ENCODE results near the gene ACOT12. TPM values are rescaled to one million over a fixed set of nuclear protein-coding genes. Genes with fewer than 3 reads are reported as not detected.

ACOT12 gene
- total and polyA plus RNA-seq, 2 of the 13 experiments (the other 11 are each of a cell fraction or from before 2014, with no cell fraction given): not detected

DNA sequence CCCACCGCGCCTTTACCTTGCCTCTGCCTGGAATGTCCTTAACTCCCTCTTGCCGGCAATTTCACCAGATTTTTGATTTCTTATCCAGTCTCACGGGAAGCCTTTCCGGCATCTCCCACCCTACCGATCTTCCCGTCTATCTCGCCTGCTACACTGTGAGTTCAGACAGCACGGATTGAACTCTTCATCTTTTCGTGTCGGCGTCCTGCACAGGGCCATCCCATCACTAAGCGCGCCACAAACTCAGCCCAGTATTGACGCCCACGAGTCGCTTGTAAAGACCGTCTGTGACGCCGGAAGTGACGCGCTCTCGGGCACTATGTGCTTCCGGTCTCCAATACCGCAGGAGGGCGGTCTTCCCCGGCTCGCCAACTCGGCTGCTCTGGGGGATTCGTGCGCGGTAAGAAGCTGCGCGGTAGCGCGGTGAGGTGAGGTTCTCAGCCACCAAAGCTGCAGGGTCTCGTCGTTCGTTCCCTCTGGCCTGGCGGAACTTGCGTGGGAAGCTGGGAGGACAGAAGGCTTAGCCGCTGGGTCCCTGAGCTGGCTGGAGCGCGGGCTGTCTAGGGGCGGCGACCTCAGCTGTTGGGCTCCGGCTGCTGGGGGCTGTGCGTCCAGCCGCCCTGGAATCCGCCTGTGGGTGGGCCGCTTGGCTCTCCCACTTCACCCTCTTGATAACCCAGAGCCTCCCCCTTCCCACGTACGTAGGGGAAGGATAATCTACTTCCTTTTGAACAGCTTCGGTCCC is 92.5 kb downstream of the ACOT12 start, which contains the start of gene ZCCHC9 (continued):
- TF ChIP-seq ZNF446 (CRISPR knock-in tag; IDR thresholded peaks at IDR 0.05) (peak; percentile 12; the same call in 1 of the 2 replicates), JDP2 (CRISPR knock-in tag; IDR thresholded peaks at IDR 0.05; ENCODE audit: borderline replicate concordance) (no peak), ZNF788 (CRISPR knock-in tag; IDR thresholded peaks at IDR 0.05; ENCODE audit: borderline replicate concordance) (peak; percentile 76), ZMAT3 (CRISPR knock-in tag; conservative IDR thresholded peaks at IDR 0.05) (peak; percentile 77; the same call in 1 of the 2 replicates), PTBP1 (IDR thresholded peaks at IDR 0.05; ENCODE audit: low read depth, low read length, poor library complexity, severe bottlenecking) (no peak), CREM (IDR thresholded peaks at IDR 0.05) (peak; percentile 99), CREM (CRISPR knock-in tag; IDR thresholded peaks at IDR 0.05) (peak; percentile 85), HNRNPL (IDR thresholded peaks at IDR 0.05; ENCODE audit: low read depth, low read length) (peak; percentile 79; the same call in 1 of the 2 replicates), KLF12 (CRISPR knock-in tag; IDR thresholded peaks at IDR 0.05; ENCODE audit: borderline replicate concordance) (no peak; the same call in 1 of the 2 replicates)
- TF ChIP-seq, protein P1, sequence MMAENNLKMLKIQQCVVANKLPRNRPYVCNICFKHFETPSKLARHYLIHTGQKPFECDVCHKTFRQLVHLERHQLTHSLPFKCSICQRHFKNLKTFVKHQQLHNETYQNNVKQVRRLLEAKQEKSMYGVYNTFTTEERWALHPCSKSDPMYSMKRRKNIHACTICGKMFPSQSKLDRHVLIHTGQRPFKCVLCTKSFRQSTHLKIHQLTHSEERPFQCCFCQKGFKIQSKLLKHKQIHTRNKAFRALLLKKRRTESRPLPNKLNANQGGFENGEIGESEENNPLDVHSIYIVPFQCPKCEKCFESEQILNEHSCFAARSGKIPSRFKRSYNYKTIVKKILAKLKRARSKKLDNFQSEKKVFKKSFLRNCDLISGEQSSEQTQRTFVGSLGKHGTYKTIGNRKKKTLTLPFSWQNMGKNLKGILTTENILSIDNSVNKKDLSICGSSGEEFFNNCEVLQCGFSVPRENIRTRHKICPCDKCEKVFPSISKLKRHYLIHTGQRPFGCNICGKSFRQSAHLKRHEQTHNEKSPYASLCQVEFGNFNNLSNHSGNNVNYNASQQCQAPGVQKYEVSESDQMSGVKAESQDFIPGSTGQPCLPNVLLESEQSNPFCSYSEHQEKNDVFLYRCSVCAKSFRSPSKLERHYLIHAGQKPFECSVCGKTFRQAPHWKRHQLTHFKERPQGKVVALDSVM (CRISPR knock-in tag; IDR thresholded peaks at IDR 0.05): peak; percentile 63; the same call in 1 of the 2 replicates
- TF ChIP-seq, protein P2, sequence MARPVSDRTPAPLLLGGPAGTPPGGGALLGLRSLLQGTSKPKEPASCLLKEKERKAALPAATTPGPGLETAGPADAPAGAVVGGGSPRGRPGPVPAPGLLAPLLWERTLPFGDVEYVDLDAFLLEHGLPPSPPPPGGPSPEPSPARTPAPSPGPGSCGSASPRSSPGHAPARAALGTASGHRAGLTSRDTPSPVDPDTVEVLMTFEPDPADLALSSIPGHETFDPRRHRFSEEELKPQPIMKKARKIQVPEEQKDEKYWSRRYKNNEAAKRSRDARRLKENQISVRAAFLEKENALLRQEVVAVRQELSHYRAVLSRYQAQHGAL (CRISPR knock-in tag; IDR thresholded peaks at IDR 0.05; ENCODE audit: not compliant biosample characterization): peak; percentile 50
- TF ChIP-seq, protein P3, sequence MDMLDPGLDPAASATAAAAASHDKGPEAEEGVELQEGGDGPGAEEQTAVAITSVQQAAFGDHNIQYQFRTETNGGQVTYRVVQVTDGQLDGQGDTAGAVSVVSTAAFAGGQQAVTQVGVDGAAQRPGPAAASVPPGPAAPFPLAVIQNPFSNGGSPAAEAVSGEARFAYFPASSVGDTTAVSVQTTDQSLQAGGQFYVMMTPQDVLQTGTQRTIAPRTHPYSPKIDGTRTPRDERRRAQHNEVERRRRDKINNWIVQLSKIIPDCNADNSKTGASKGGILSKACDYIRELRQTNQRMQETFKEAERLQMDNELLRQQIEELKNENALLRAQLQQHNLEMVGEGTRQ (IDR thresholded peaks at IDR 0.05; ENCODE audit: low read depth, low read length): no peak
- TF ChIP-seq, protein P3 (CRISPR knock-in tag; IDR thresholded peaks at IDR 0.05; ENCODE audit: borderline replicate concordance): no peak
- TF ChIP-seq, protein P4, sequence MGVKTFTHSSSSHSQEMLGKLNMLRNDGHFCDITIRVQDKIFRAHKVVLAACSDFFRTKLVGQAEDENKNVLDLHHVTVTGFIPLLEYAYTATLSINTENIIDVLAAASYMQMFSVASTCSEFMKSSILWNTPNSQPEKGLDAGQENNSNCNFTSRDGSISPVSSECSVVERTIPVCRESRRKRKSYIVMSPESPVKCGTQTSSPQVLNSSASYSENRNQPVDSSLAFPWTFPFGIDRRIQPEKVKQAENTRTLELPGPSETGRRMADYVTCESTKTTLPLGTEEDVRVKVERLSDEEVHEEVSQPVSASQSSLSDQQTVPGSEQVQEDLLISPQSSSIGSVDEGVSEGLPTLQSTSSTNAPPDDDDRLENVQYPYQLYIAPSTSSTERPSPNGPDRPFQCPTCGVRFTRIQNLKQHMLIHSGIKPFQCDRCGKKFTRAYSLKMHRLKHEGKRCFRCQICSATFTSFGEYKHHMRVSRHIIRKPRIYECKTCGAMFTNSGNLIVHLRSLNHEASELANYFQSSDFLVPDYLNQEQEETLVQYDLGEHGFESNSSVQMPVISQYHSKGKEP (CRISPR knock-in tag; IDR thresholded peaks at IDR 0.05): 0 out of 2 replicates have a peak, but pooled peaks have one; percentile 48
- TF ChIP-seq, protein P5, sequence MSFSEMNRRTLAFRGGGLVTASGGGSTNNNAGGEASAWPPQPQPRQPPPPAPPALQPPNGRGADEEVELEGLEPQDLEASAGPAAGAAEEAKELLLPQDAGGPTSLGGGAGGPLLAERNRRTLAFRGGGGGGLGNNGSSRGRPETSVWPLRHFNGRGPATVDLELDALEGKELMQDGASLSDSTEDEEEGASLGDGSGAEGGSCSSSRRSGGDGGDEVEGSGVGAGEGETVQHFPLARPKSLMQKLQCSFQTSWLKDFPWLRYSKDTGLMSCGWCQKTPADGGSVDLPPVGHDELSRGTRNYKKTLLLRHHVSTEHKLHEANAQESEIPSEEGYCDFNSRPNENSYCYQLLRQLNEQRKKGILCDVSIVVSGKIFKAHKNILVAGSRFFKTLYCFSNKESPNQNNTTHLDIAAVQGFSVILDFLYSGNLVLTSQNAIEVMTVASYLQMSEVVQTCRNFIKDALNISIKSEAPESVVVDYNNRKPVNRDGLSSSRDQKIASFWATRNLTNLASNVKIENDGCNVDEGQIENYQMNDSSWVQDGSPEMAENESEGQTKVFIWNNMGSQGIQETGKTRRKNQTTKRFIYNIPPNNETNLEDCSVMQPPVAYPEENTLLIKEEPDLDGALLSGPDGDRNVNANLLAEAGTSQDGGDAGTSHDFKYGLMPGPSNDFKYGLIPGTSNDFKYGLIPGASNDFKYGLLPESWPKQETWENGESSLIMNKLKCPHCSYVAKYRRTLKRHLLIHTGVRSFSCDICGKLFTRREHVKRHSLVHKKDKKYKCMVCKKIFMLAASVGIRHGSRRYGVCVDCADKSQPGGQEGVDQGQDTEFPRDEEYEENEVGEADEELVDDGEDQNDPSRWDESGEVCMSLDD (CRISPR knock-in tag; IDR thresholded peaks at IDR 0.05; ENCODE audit: borderline replicate concordance): no peak
- TF ChIP-seq, protein P6, sequence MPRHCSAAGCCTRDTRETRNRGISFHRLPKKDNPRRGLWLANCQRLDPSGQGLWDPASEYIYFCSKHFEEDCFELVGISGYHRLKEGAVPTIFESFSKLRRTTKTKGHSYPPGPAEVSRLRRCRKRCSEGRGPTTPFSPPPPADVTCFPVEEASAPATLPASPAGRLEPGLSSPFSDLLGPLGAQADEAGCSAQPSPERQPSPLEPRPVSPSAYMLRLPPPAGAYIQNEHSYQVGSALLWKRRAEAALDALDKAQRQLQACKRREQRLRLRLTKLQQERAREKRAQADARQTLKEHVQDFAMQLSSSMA (CRISPR knock-in tag; IDR thresholded peaks at IDR 0.05): 0 out of 2 replicates have a peak, but pooled peaks have one; percentile 5
